Brain microvascular endothelial cell (primary cell): Measurements from ENCODE around the gene BACE2.

Experiments used
- DNase-seq: peaks from one replicate; pipeline ENCODE4 v3.0.0-alpha.2; 2020
- H3K27ac ChIP-seq: fragments of 250-450 bp; sonication (Bioruptor Pico); 2 replicates; pipeline ENCODE4 v1.5.1; 2020; ENCODE audit warnings: mild to moderate bottlenecking, moderate library complexity
- H3K27me3 ChIP-seq: fragments of 250-450 bp; sonication (Bioruptor Pico); replicated peaks from 2 replicates; pipeline ENCODE4 v1.5.1; 2020; ENCODE audit warnings: mild to moderate bottlenecking
- H3K36me3 ChIP-seq: fragments of 250-450 bp; sonication (Bioruptor Pico); replicated peaks from 2 replicates; pipeline ENCODE4 v1.5.1; 2020; ENCODE audit warnings: mild to moderate bottlenecking
- H3K4me3 ChIP-seq: 2 replicates; pipeline ENCODE4 v1.5.1; 2011; ENCODE audit warnings: low read depth, mild to moderate bottlenecking, control low read depth, low read length, moderate library complexity
- CTCF ChIP-seq: IDR thresholded peaks from 2 replicates; pipeline ENCODE4 v1.5.1; 2011; ENCODE audit warnings: low read depth, mild to moderate bottlenecking, moderate library complexity, low read length, control low read depth, inconsistent platforms; ENCODE audit errors: missing control alignments
- in situ Hi-C: cut with HindIII; loops from 2 replicates; pipeline ENCODE4 v1.10.0; 2017; ENCODE audit warnings: low sequenced_read_pairs, low pct_ligation_motif_present

Gene BACE2

GRCh38 chr21:41142051-41142795 is 25.7 kb upstream of the BACE2 start:
- Histone ChIP-seq H3K27me3 (no peaks in the 10 kb centered on the region), H3K27ac (no peak overlapping the region), H3K4me3 (no peak overlapping the region), H3K36me3 (no peaks in the 10 kb centered on the region)
- peak; percentile 6 for DNase-seq
- peak; percentile 8 for TF ChIP-seq CTCF
- in situ Hi-C loops = no loop called here

GRCh38 chr21:41143596-41144325 is 24.2 kb upstream of the BACE2 start:
- in situ Hi-C loops = no loop called here
- H3K27me3 ChIP-seq = no peaks in the 10 kb centered on the region
- H3K4me3 ChIP-seq = no peak overlapping the region
- no peaks in the 10 kb centered on the region for H3K36me3 ChIP-seq
- no peak for DNase-seq
- TF ChIP-seq CTCF = no peak
- no peak overlapping the region for H3K27ac ChIP-seq

GRCh38 chr21:41147096-41147978 is 20.6 kb upstream of the BACE2 start:
- no peak for TF ChIP-seq CTCF
- in situ Hi-C loops = no loop called here
- Histone ChIP-seq H3K27ac (no peak overlapping the region), H3K27me3 (no peaks in the 10 kb centered on the region), H3K36me3 (no peaks in the 10 kb centered on the region), H3K4me3 (no peak overlapping the region)
- DNase-seq = no peak

- Histone ChIP-seq H3K4me3 (no peak overlapping the region), H3K27ac (no peak overlapping the region), H3K36me3 (no peaks in the 10 kb centered on the region), H3K27me3 (no peaks in the 10 kb centered on the region)
- DNase-seq = no peak
- TF ChIP-seq CTCF = no peak
- in situ Hi-C loops = no loop called here
These were observed 20.0 kb upstream of the BACE2 start for GRCh38 chr21:41147979-41148355.

- in situ Hi-C loops = no loop called here
- no peak for TF ChIP-seq CTCF
- no peaks in the 10 kb centered on the region for H3K27me3 ChIP-seq
- DNase-seq = no peak
- no peak overlapping the region for H3K27ac ChIP-seq
- no peaks in the 10 kb centered on the region for H3K36me3 ChIP-seq
- no peak overlapping the region for H3K4me3 ChIP-seq
These were observed 19.2 kb upstream of the BACE2 start for GRCh38 chr21:41148798-41149197.
